Putamen (tissue), 1 donor: ENCODE results near the gene COA3.
A peak's percentile ranks its signal among the peaks of the same experiment; 100 is the strongest.

ENCODE experiments used
- DNase-seq: peaks from one replicate; pipeline ENCODE4 v3.0.0-alpha.2; 2016; ENCODE audit warnings: low spot score

The COA3 gene, protein sequence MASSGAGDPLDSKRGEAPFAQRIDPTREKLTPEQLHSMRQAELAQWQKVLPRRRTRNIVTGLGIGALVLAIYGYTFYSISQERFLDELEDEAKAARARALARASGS

DNA sequence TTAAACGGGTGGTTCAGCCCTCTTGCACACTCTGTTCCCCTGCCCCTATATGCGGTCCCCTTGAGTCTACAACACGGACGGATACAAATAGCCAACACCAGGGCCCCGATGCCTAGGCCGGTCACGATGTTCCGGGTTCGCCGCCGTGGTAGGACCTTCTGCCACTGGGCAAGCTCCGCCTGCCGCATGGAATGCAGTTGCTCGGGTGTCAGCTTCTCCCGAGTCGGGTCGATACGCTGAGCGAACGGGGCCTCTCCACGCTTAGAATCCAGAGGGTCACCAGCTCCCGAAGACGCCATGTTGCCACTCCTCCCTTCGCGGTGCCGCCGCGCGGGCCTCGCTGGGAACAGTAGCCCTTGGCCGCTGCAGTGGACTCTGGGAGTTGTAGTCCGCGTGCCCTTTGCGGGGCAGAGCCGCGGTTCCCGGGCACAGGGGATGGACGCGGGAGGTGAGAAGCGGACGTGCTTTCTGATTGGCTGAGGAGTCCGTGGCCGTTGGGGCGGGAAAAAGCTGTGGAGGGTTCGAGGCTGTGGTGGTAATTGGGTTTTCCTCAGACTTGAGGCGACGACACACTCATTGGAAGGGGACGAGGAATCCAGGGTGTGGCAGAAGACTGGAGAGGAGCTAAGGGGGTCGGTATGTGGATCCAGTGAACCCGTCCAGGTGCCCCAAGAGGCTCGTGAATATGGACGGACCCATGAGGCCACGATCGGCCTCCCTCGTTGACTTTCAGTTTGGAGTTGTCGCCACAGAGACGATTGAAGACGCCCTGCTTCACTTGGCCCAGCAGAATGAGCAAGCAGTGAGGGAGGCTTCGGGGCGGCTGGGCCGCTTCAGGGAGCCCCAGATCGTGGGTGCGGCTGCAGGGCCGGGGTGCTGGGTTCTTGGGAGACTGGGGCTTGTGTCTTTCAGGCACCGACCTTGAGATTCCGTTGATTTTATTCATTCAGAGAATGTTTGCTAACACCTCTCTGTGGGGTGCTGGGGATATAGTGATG is at the start of gene COA3, which contains the start of gene CNTD1:
Gene COA3 (minus strand): TSS at position 322 of the 998 bp plus-strand sequence. CDS start 23 bp downstream, at position 299.
Gene CNTD1 (plus strand): TSS at position 479 of the 998 bp plus-strand sequence. CDS start 207 bp downstream, at position 686.
- DNase-seq = peak; percentile 80

DNA sequence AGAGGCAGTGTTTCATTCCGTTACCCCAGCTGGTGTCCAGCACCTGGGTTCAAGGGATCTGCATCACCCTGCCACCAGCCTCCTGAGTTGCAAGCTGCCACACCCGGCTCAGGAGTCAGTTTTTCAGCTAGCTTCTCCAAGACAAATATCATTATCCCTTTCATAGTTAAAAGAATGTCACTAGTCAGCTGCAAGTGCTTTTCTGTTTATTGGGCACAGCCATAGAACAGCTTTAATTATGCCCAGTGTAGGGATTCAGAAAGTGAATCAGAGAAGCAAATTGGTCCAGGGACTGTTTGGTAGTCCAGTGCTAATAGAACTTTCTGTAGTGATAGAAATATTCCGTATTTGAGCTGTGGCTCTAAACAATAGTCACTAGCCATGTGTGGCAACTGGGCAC is 49.6 kb upstream of the COA3 start:
- no peak for DNase-seq

DNA sequence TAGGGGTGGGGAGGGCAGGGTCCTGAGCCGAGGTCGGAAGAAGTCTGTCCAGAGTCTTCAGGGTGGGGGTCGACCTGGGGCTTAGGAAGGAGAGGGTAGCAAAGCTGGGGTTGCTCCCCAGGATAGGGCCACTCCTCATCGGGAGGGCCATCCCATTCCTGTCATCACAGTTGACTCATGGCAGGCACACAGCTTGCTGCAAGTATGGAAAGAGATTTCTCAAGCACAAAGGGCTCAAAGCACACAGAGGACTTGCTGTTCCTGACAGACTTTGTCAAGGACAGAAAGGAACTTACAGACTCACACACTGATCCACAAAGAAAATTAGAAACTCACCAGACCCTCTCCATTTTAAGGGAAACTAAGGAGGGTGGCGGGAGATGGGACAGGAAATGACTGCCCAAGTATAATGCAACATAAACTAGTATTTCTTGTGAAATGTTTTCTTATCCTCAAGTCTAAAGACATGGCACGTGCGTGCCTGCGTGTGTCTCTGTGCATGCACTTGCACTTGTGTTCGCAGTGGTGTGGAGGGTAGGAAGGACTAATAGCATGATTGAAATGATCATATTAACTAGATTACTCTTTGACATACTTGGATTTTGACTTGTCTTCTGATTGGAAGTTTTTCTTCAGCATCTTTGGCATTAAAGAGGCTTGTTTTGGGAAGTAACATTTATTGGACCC is 48.2 kb upstream of the COA3 start:
- no peak for DNase-seq

DNA sequence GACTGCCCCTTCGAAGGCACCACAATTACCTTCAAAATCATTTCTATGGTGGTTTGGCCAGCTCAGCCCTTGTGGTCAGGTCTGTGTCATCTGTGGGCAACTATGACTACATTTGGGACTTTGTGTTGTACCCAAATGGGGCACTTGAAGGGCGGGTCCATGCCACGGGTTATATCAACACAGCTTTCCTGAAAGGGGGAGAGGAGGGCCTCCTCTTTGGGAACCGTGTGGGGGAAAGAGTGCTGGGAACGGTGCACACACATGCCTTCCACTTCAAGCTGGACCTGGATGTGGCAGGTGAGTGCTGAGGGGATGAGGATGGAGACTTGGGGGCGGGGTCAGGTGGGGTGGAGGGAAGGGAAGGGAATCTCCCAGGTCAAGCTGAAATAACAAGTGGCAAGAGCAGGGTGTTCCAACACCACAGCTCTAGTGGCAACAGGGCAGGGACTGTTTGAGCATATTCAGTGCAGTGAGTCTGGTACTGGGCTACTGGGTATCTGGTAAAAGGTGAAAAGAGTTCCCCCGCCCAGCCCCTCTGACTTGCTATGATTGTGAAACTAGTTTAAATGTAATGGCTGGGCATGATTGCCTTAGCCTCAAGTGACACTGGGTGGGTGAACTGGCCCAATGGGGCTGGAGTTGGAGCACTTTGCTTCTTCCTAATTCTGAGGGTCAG is 47.6 kb upstream of the COA3 start:
- no peak for DNase-seq

DNA sequence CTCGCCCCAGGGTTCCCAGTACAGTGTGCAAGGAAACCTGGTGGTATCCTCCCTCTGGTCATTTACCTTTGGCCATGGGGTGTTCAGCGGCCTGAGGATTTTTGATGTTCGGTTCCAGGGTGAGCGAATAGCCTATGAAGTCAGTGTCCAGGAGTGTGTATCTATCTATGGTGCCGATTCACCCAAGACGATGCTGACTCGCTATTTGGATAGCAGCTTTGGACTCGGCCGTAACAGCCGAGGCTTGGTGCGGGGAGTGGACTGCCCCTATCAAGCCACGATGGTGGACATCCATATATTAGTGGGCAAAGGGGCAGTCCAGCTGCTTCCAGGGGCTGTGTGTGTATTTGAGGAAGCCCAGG is 47.0 kb upstream of the COA3 start:
- DNase-seq = no peak

DNA sequence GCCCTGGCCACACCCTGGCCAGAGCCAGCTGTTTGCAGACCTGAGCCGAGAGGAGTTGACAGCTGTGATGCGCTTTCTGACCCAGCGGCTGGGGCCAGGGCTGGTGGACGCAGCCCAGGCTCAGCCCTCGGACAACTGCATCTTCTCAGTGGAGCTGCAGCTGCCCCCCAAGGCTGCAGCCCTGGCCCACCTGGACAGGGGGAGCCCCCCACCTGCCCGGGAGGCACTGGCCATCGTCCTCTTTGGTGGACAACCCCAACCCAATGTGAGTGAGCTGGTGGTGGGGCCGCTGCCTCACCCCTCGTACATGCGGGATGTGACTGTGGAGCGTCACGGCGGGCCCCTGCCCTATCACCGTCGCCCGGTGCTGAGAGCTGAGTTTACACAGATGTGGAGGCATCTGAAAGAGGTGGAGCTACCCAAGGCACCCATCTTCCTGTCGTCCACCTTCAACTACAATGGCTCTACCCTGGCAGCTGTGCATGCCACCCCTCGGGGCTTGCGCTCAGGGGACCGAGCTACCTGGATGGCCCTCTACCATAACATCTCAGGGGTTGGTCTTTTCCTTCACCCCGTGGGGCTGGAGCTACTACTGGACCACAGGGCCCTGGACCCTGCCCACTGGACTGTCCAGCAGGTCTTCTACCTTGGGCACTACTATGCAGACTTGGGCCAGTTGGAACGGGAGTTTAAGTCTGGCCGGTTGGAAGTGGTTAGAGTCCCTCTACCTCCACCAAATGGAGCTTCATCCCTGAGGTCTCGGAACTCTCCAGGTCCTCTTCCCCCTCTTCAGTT is 46.5 kb upstream of the COA3 start:
- no peak for DNase-seq

DNA sequence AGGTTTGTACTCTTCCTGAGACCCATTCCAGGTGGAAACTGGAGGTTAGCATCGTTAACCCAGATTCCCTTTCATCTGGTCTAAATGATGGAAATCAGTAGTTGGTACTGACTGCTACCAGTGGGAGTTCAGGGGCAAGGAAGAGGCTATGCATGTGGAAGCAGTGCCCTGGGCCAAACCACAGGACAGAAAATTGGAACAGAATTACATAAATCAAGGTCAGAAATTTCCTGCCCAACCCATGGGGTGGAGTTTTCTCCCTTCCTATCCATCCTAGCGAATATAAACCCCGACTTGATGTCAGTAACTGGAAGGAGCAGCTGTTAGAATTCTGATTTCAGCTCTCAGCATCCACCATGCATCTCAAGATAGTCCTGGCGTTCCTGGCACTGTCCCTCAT is 45.8 kb upstream of the COA3 start, which contains the start of gene AOC2:
Gene AOC2 (plus strand): TSS at position 310 of the 400 bp plus-strand sequence. CDS start 47 bp downstream, at position 357.
- DNase-seq = no peak

DNA sequence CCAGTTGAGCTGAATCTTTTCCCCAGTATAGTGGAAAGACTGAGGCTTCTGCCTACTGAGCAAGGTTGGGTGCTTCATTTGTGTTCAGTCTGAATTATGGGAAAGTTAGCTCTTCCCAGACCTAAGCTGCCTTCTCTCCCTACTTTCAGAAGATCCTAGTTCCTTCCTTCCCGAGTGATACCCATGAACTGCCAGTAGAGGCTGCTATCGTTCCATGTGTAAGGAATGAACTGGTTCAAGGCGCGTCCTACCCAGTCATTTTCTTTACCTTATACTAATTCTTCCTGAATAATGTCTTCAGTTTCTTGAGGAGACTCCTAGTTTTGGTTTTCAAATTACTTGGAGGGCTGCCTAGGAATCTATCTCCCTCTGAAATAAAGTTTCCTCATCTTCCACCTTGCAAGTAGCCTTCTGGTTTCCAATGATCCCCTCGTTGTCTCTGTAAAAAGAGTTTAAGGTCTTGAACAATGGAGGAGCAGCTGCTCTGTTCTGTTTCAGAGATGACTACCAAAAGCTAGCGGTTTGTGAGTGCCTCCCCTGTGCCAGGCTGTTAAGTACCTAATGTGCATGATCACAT is 44.9 kb upstream of the COA3 start:
- DNase-seq = peak; percentile 38

DNA sequence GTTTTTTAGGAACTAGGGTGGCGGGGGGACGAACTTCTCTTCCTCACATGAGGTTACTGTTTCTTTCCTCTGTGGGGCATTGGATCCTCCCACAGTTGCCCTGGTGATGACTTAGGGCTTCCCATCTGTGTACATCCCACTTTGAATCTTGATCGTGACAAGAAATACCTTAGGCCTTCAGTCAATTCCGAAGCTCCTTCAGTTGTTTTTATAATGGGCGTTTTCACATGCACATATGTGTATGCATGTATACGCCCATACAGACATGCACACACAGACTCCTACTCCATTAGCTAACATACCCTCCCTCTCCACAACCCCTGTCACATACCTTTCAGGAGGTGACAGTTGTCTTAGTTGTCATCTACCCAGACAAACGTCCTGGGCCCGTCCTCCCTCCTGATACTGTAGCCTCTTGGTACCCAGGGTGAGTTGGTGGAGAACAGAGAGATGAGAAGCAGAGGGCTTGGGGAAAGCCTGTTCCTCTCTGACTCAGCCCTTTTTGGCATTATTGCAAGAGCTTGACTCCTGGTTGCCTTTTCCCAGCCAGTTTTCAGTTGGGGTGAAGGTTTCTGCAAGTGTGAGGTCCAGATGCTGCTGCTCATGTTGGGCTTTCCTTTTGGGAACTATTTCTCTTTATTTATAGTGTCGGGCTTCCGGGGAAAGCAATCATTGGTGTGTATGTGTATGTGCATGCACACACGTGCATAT is 43.6 kb upstream of the COA3 start:
- no peak for DNase-seq

DNA sequence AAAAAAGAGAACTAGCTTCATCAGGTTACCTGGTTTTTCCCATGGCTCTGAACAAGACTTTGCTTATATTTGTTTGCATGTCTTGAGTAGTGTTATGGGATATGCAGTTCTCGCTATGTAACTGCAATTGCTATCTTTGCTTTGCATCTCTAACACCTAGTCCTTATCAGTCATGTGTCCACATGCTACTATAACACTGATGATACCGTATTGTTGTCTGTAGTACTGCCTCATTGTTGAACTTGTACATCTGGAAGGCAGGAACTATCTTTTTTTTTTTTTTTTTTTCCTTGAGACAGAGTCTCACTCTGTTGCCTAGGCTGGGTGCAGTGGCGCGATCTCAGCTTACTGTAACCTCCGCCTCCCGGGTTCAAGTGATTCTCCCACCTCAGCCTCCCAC is 37.2 kb upstream of the COA3 start:
- DNase-seq = no peak

DNA sequence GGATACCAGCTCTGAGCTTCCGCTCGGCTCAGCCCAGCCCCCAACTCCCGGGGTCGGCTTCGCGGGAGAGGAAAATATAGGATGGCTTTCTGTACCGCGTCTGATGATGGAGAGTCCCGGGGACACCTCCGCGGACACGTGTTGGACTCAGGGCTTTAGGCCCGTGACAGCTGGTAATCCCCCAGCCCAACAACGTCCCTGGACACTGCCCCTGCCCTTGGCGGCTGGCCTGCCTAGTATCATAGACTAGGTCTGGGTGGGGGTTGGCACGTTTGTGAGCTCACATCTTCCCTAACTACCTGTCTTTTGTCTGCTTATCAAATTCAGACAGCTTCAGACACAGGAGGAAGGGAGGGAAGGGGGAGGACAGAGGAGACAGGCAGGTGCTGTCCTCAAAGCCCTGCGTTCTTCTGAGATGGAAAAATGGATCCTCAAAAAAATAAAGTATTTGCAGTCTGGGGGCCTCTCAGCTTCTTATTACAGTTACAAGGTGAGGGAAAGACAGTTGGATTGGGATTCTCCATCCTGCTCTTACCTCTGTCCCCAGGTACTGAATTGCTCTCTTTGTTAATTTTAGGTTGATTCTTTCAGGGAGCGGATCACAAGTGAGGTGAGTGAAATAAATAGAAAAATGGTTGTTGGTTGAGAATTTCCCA is 35.4 kb upstream of the COA3 start:
- no peak for DNase-seq

DNA sequence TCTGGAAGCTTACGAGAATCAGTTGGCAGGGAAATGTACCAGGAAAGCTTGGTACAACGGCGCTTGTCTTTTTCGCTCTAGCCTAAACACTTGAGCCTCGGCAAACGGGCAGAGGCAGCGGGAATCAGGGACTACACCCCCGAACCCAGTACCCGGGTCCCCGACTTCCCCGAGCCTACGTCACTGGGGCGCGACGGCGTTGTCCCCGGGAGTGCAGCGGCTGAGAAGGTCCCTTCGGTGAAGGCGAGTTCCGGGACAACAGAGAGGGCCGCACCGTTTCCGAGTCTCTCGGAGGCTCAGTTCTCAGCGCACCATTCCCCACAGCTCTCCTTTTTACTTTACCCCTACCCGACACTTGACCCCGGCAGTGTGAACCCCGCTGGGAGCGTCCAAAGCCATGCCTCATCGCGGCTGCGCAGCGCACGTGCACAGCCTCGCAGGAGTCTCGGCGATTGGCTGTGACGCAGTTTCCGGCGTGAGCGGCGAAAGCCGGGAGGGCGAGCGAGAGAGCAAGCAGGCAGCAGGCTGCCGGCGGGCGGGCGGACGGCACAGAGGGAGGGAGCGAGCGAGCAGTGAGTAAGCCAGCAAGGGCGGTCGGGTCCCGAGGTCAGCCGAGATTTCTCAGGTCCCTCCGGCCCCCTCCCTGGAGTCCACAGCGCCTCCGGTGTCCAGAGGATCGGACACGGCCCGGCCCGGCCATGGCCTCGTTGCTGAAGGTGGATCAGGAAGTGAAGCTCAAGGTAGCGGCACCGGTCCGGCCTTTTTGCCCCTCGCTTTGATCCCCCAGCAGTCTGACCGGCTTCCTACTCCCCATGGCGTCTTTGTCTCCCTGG is 34.6 kb upstream of the COA3 start, which contains the start of gene PSME3:
Gene PSME3 (plus strand): TSS at position 464 of the 833 bp plus-strand sequence. CDS start 235 bp downstream, at position 699.
- peak; percentile 88 for DNase-seq

DNA sequence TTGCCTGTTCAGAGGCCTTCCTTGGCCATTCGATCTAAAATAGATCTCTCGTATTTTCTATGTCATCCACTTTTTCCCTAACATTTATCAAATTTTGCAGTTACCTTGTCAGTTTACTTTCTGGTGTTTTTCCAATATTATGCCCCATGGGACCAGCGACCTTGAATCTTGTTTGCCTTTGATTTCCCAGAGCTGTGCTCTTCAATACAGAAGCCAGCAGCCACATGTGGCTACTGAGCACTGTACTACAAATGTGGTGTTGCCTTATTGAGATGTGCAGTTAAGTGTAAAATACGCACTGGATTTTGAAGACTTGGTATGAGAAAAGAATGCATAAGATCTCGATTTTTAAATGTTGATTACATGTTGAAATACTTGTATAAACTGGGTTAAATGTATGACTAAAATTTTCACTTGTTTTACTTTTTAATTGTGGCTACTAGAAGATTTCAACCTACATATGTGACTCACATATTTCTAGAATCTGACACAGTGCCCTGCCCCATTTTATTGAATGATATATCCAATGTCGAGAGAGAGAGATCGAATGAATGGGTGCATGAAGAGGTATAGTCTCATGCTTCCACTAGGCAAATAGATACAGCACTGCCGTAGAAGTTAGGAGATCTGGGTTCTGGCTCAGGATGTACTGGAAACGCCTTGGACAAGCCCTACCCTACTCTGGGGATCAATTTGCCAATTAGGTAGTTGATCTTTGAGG is 33.9 kb upstream of the COA3 start:
- no peak for DNase-seq

DNA sequence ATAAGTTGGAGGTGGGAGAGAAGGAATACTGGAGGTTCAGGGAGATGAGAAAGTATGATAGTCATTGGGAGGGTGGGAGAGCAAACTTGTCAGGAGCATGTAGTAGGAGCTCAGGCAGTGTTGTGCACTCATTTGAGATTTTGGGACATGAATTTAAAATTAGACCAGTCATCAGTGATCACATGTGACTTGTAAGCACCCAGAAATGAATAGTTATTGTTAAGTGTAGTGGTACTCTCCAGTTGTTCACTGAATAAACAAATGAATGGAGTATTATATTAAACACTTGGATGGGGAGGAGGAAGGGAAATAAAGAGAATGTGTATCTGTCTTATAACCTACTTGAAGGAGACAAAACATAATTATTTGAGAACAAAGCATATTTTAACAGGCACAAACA is 32.5 kb upstream of the COA3 start:
- DNase-seq = no peak

DNA sequence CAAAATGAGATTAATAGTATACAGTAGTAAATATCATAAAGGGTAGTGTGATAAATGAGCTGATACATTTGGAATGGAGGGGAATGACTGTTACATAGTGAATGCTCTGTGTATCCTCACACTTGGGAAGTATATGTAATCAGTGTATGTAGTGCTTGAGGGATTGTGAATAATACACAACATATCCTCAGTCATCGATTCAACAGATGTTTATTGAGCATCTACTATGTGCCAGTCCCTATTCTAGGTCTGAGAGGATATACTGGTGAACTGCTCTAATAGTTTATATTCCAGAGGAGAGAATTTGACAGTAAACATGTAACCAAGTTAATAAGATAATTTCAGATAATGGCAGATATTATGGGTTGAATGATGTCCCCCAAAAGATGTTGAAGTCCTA is 29.0 kb upstream of the COA3 start:
- DNase-seq = no peak

DNA sequence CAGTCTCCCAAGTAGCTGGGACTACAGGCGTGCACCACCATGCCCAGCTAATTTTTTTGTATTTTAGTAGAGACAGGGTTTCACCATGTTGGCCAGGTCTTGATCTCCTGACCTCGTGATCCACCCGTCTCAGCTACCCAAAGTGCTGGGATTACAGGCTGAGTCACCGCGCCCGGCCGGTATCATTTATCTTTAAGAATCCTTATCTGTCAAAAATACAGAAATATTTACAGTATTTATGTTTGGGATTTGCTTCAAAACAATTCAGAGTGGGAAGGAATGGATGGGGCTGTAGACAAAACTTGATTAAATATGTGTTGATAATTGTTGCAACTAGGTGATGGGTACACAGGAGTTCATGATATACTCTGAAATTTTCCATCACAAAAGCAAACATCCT is 22.7 kb upstream of the COA3 start:
- no peak for DNase-seq

DNA sequence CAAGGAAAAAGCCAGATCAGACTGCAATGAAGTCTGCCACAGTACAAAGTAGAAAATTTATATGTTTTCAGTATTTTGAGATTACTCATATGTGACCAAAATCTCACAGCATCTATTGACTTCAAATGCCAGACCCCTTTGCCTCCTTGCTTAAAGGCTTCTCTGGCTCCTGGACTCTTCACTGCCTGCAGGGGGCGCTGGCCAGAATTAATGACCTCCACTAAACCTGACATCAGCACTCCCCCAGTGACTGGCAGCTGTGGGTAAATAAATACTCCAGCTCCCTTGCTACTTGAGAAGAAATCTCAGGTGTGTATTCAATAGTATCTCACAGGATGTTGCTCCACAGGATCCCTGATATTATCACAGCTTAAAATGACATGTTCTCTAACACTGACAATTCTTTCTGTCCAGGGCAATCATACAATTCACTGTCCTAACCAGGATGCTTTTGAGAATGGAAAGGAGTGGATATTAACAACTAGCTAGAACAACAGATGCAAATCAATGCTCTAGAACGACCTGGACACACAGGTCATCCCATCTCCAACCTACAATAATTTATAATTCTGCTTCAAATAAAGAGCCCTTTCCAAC is 21.5 kb upstream of the COA3 start:
- DNase-seq = no peak

DNA sequence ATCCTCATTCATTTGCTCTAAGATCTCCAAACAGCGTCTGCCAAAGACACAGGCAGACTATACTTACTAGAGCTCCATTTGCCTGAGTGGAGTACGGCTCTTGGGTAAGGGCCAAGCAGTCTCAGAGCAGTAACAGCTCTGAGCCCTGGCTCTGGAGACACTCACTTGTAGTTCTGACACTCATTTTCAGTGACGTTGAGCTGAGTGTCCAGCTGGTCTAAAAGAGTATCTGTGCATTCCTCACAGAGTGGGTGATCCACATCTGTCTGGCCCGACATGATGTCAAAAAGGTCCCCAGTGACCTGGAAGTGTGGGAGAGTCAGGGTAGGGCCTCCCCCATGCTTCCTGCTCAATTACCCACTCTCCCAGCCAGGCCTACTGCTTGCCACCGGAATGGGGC is 19.9 kb upstream of the COA3 start:
- DNase-seq = no peak
